Measurements from ENCODE around the gene MAPK12. TPM values are rescaled to one million over a fixed set of nuclear protein-coding genes. Genes with fewer than 3 reads are reported as not detected.

The MAPK12 gene
- total RNA-seq, 1 experiment from 2014 or later: 74.6 TPM

DNA sequence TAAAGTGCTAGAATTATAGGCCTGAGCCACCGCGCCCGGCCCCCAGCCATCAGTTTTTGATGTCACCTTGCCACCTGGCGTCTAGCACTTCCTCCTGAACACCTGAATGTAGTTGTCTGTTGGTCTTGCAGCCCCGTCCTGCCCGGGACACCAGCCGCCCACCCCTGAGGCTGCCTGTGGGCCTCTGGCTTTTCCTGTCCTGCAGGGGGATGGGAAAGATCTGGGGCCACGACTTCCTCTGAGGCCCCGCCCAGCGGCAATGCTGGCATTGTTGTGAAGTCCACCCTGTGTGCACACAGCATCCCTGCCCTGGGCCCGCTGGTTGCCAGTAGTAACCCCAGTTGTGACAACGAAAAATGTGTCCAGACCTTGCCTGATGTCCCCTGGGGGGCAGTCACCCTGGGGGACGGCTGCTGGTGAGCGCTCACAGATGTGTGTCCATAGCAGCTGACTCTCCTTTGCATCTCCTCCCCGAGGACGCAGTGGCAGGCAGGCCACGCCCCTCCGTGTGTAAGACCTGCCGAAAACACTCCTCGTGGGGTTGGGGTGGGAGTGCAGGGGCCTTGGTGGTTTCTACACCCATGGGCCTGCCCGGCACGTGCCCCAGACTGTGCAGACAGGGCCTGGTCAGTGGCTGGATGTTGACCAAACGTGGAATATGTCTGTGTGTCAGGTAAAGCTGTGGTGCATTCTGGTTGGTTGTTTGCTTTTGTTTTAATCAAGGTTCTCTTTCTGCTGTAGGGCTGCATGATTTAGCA is 53.9 kb downstream of the MAPK12 start:
- in situ Hi-C loops (cut with HindIII; ENCODE audit: low pct_unique_long_range_greater_than_20kb, low sequenced_read_pairs) (no loop called here), intact Hi-C loops (cut with micrococcal nuclease; ENCODE audit: unreplicated experiment) (no loop called here)

DNA sequence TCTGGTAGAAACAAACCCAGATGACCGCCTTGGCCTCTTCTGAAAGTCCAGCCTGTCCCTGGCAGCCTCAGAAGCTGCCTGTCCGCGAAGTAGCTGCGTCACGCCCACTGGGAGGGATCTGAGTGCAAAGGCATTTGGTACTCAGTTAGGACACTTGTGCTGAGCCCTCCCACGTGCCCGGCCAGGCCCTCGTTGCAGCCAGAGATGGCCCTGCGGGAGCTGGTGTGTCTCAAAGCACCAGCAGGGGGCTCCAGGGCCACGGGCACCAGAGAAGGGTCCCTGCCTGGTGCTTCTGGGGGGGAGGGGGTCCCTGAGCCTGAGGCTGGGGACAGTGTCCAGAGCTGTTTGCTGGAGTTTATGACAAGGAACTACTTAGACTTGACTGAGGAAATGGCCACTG is 54.9 kb downstream of the MAPK12 start:
- peaks cover 7% of the 10 kb centered on the region; the same call in 1 of the 2 replicates for H3K4me1 ChIP-seq (ENCODE audit: control insufficient read depth, insufficient read depth, low read length)
- no peaks in the 10 kb centered on the region for H3K27me3 ChIP-seq (ENCODE audit: control insufficient read depth, insufficient read depth, low read length)
- H3K27ac ChIP-seq (ENCODE audit: low read length): no peak overlapping the region
- ATAC-seq: peak; percentile 70
- H3K4me3 ChIP-seq (ENCODE audit: low read depth in 2 of 2, low read length in 2 of 2): no peak overlapping the region
- no TSS peak for BruUV-seq (replicated peaks)
- H3K36me3 ChIP-seq (ENCODE audit: control insufficient read depth, insufficient read depth, low read length): no peaks in the 10 kb centered on the region
- DNase-seq (ENCODE audit: low read depth, low spot score): no peak
- in situ Hi-C loops (cut with HindIII; ENCODE audit: low pct_unique_long_range_greater_than_20kb, low sequenced_read_pairs): no loop called here
- intact Hi-C loops (cut with micrococcal nuclease; ENCODE audit: unreplicated experiment): no loop called here
- ChIA-PET POLR2A (interaction anchor here (0.8 kb wide), 1 partner anchor 16 kb away, joined by 3 read pairs; no protein-coding TSS in a partner anchor), CTCF (no interaction called here)
- TF ChIP-seq, protein P1, sequence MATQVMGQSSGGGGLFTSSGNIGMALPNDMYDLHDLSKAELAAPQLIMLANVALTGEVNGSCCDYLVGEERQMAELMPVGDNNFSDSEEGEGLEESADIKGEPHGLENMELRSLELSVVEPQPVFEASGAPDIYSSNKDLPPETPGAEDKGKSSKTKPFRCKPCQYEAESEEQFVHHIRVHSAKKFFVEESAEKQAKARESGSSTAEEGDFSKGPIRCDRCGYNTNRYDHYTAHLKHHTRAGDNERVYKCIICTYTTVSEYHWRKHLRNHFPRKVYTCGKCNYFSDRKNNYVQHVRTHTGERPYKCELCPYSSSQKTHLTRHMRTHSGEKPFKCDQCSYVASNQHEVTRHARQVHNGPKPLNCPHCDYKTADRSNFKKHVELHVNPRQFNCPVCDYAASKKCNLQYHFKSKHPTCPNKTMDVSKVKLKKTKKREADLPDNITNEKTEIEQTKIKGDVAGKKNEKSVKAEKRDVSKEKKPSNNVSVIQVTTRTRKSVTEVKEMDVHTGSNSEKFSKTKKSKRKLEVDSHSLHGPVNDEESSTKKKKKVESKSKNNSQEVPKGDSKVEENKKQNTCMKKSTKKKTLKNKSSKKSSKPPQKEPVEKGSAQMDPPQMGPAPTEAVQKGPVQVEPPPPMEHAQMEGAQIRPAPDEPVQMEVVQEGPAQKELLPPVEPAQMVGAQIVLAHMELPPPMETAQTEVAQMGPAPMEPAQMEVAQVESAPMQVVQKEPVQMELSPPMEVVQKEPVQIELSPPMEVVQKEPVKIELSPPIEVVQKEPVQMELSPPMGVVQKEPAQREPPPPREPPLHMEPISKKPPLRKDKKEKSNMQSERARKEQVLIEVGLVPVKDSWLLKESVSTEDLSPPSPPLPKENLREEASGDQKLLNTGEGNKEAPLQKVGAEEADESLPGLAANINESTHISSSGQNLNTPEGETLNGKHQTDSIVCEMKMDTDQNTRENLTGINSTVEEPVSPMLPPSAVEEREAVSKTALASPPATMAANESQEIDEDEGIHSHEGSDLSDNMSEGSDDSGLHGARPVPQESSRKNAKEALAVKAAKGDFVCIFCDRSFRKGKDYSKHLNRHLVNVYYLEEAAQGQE (IDR thresholded peaks at IDR 0.05; ENCODE audit: insufficient read depth in 1 of 2, low read depth in 2 of 2, low read length in 1 of 2): no peak
- TF ChIP-seq TCF7L2 (IDR thresholded peaks at IDR 0.05; ENCODE audit: low read depth, low read length) (no peak), SIN3A (IDR thresholded peaks at IDR 0.05; ENCODE audit: borderline replicate concordance, insufficient read depth, low read depth, low read length) (no peak), POLR2AphosphoS5 (IDR thresholded peaks at IDR 0.05; ENCODE audit: low read depth, low read length) (no peak)
- TF ChIP-seq, protein P2, sequence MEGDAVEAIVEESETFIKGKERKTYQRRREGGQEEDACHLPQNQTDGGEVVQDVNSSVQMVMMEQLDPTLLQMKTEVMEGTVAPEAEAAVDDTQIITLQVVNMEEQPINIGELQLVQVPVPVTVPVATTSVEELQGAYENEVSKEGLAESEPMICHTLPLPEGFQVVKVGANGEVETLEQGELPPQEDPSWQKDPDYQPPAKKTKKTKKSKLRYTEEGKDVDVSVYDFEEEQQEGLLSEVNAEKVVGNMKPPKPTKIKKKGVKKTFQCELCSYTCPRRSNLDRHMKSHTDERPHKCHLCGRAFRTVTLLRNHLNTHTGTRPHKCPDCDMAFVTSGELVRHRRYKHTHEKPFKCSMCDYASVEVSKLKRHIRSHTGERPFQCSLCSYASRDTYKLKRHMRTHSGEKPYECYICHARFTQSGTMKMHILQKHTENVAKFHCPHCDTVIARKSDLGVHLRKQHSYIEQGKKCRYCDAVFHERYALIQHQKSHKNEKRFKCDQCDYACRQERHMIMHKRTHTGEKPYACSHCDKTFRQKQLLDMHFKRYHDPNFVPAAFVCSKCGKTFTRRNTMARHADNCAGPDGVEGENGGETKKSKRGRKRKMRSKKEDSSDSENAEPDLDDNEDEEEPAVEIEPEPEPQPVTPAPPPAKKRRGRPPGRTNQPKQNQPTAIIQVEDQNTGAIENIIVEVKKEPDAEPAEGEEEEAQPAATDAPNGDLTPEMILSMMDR (IDR thresholded peaks at IDR 0.05): peak; percentile 79
- no peaks in the 10 kb centered on the region for H3K9me3 ChIP-seq (ENCODE audit: control insufficient read depth, insufficient read depth, low read depth, low read length)

More for the DNA sequence above, 53.9 kb downstream of the MAPK12 start:
- no TSS peak for BruUV-seq (replicated peaks)
- POLR2A ChIA-PET: interaction anchor here (0.6 kb wide), 1 partner anchor 178 kb away, joined by 4 read pairs; no protein-coding TSS in a partner anchor
- Histone ChIP-seq H3K9me3 (ENCODE audit: control insufficient read depth, insufficient read depth, low read depth, low read length) (no peaks in the 10 kb centered on the region), H3K27ac (ENCODE audit: low read length) (no peak overlapping the region), H3K4me3 (ENCODE audit: low read depth in 2 of 2, low read length in 2 of 2) (no peak overlapping the region), H3K4me1 (ENCODE audit: control insufficient read depth, insufficient read depth, low read length) (peaks cover 2% of the 10 kb centered on the region; the same call in 1 of the 2 replicates), H3K36me3 (ENCODE audit: control insufficient read depth, insufficient read depth, low read length) (no peaks in the 10 kb centered on the region), H3K27me3 (ENCODE audit: control insufficient read depth, insufficient read depth, low read length) (no peaks in the 10 kb centered on the region)
- TF ChIP-seq TCF7L2 (IDR thresholded peaks at IDR 0.05; ENCODE audit: low read depth, low read length) (no peak), SIN3A (IDR thresholded peaks at IDR 0.05; ENCODE audit: borderline replicate concordance, insufficient read depth, low read depth, low read length) (no peak), POLR2AphosphoS5 (IDR thresholded peaks at IDR 0.05; ENCODE audit: low read depth, low read length) (no peak)
- TF ChIP-seq, protein P1 (IDR thresholded peaks at IDR 0.05; ENCODE audit: insufficient read depth in 1 of 2, low read depth in 2 of 2, low read length in 1 of 2): no peak
- TF ChIP-seq, protein P2 (IDR thresholded peaks at IDR 0.05): no peak
- DNase-seq (ENCODE audit: low read depth, low spot score): no peak
- ATAC-seq: no peak
- CTCF ChIA-PET: no interaction called here
